HEK293 (cell line): ENCODE results near the gene GAK.

Experiments used
- CTCF ChIA-PET: fragments of 350-600 bp; formaldehyde crosslinking; extraction: SDS; loops from one replicate; lab custom pipeline; 2021; ENCODE audit warnings: antibody characterized with exemption; lab: Yijun Ruan, JAX
- POLR2A ChIA-PET: fragments of 300-600 bp; formaldehyde crosslinking; extraction: SDS; loops from one replicate; lab custom pipeline; 2020; ENCODE audit warnings: antibody characterized with exemption, inconsistent platforms; lab: Yijun Ruan, JAX
- H3K27ac ChIP-seq: fragments of 200-500 bp; sonication (Bioruptor generic); 2 replicates; pipeline ENCODE4 v1.5.1; 2014; ENCODE audit warnings: low read depth, low read length, control low read depth, inconsistent platforms; ENCODE audit errors: extremely low read depth
- H3K36me3 ChIP-seq, 2 experiments: fragments of 200-500 bp in 1 of 2; sonication (Bioruptor generic) in 1 of 2; 1 replicate in 1 of 2; 2 replicates in 1 of 2; pipeline ENCODE4 v1.5.1; 2014 to 2017; ENCODE audit warnings: inconsistent platforms in 2 of 2, low read length in 2 of 2; ENCODE audit not compliant: control insufficient read depth in 2 of 2, insufficient read depth in 1 of 2
- H3K4me1 ChIP-seq: fragments of 200-500 bp; sonication (Bioruptor generic); 2 replicates; pipeline ENCODE4 v1.5.1; 2014; ENCODE audit warnings: mild to moderate bottlenecking, low read length, inconsistent platforms; ENCODE audit not compliant: control insufficient read depth, insufficient read depth
- H3K4me3 ChIP-seq: 2 replicates; pipeline ENCODE4 v1.5.1; 2011; ENCODE audit warnings: low read depth, mild to moderate bottlenecking, control low read depth, low read length, moderate library complexity
- H3K9me3 ChIP-seq: fragments of 200-500 bp; sonication (Bioruptor generic); 2 replicates; pipeline ENCODE4 v1.5.1; 2014; ENCODE audit warnings: low read depth, low read length, inconsistent platforms; ENCODE audit not compliant: control insufficient read depth, insufficient read depth
- AEBP2 ChIP-seq: fragments of 450-650 bp; formaldehyde crosslinking; IDR thresholded peaks from 2 replicates; pipeline ENCODE4 v1.5.1; 2016; ENCODE audit warnings: missing biosample characterization, missing genetic modification characterization, borderline replicate concordance
- OSR2 ChIP-seq: fragments of 450-650 bp; formaldehyde crosslinking; IDR thresholded peaks from 2 replicates; pipeline ENCODE4 v1.5.1; 2016; ENCODE audit warnings: missing biosample characterization, missing genetic modification characterization
- SALL2 ChIP-seq: fragments of 450-650 bp; formaldehyde crosslinking; IDR thresholded peaks from 2 replicates; pipeline ENCODE4 v1.5.0; 2017; ENCODE audit warnings: missing biosample characterization, mild to moderate bottlenecking, missing genetic modification characterization, borderline replicate concordance
- SP7 ChIP-seq: fragments of 450-650 bp; formaldehyde crosslinking; IDR thresholded peaks from 2 replicates; pipeline ENCODE4 v1.5.1; 2016; ENCODE audit warnings: missing biosample characterization, missing genetic modification characterization
- TRIM28 ChIP-seq: IDR thresholded peaks from 2 replicates; pipeline ENCODE4 v1.6.1; 2011; ENCODE audit warnings: low read length, control low read depth, borderline replicate concordance
- ZBTB11 ChIP-seq: fragments of 450-650 bp; formaldehyde crosslinking; conservative IDR thresholded peaks from 2 replicates; pipeline ENCODE4 v1.5.1; 2016; ENCODE audit warnings: low read depth, missing biosample characterization, missing genetic modification characterization
- ZBTB26 ChIP-seq: fragments of 450-650 bp; formaldehyde crosslinking; optimal IDR thresholded peaks from 2 replicates; pipeline ENCODE3; 2016; ENCODE audit warnings: missing biosample characterization, mild to moderate bottlenecking, missing genetic modification characterization
- ZNF114 ChIP-seq: fragments of 450-650 bp; formaldehyde crosslinking; IDR thresholded peaks from 2 replicates; pipeline ENCODE4 v1.5.0; 2017; ENCODE audit warnings: missing biosample characterization, missing genetic modification characterization
- ZNF2 ChIP-seq: fragments of 450-650 bp; formaldehyde crosslinking; IDR thresholded peaks from 2 replicates; pipeline ENCODE4 v1.5.1; 2016; ENCODE audit warnings: missing biosample characterization, missing genetic modification characterization
- ZNF221 ChIP-seq: fragments of 450-650 bp; formaldehyde crosslinking; IDR thresholded peaks from 2 replicates; pipeline ENCODE4 v1.5.1; 2017; ENCODE audit warnings: missing biosample characterization, missing genetic modification characterization, borderline replicate concordance
- ZNF266 ChIP-seq: fragments of 450-650 bp; formaldehyde crosslinking; IDR thresholded peaks from 2 replicates; pipeline ENCODE4 v1.5.1; 2016; ENCODE audit warnings: missing biosample characterization, missing genetic modification characterization, low read depth
- ZNF488 ChIP-seq: fragments of 450-650 bp; formaldehyde crosslinking; IDR thresholded peaks from 2 replicates; pipeline ENCODE4 v1.5.1; 2016; ENCODE audit warnings: missing biosample characterization, missing genetic modification characterization
- ZNF548 ChIP-seq: fragments of 450-650 bp; formaldehyde crosslinking; IDR thresholded peaks from 2 replicates; pipeline ENCODE4 v1.5.1; 2016; ENCODE audit warnings: missing biosample characterization, missing genetic modification characterization
- ZNF571 ChIP-seq: fragments of 450-650 bp; formaldehyde crosslinking; IDR thresholded peaks from 2 replicates; pipeline ENCODE4 v1.5.0; 2017; ENCODE audit warnings: missing biosample characterization, missing genetic modification characterization
- ZNF610 ChIP-seq: fragments of 450-650 bp; formaldehyde crosslinking; IDR thresholded peaks from 2 replicates; pipeline ENCODE4 v1.5.1; 2016; ENCODE audit warnings: missing biosample characterization, missing genetic modification characterization, borderline replicate concordance
- ZNF670 ChIP-seq: fragments of 450-650 bp; formaldehyde crosslinking; IDR thresholded peaks from 2 replicates; pipeline ENCODE4 v1.5.1; 2016; ENCODE audit warnings: missing biosample characterization, missing genetic modification characterization, low read depth
- ZNF707 ChIP-seq: fragments of 450-650 bp; formaldehyde crosslinking; IDR thresholded peaks from 2 replicates; pipeline ENCODE4 v1.5.1; 2016; ENCODE audit warnings: missing biosample characterization, missing genetic modification characterization
- ZNF76 ChIP-seq: fragments of 450-650 bp; formaldehyde crosslinking; IDR thresholded peaks from 2 replicates; pipeline ENCODE4; 2016; ENCODE audit warnings: low read depth, missing biosample characterization, missing genetic modification characterization, borderline replicate concordance
- ZSCAN5A ChIP-seq: fragments of 450-650 bp; formaldehyde crosslinking; IDR thresholded peaks from 2 replicates; pipeline ENCODE4 v1.5.1; 2016; ENCODE audit warnings: missing biosample characterization, missing genetic modification characterization

GAK gene

GRCh38 chr4:865121-865465, 67.0 kb downstream of the GAK start:
- Histone ChIP-seq H3K4me3 (no peak overlapping the region), H3K36me3 (peaks cover 3 to 80% of the 10 kb centered on the region in 2 experiments; a peak in 2 of 3 replicates), H3K27ac (no peak overlapping the region), H3K9me3 (no peaks in the 10 kb centered on the region), H3K4me1 (no peaks in the 10 kb centered on the region)
- POLR2A ChIA-PET: no interaction called here
- TF ChIP-seq ZNF707 (tag by site-specific recombination): no peak
- TF ChIP-seq ZNF488 (tag by site-specific recombination): no peak
- TF ChIP-seq ZNF610 (tag by site-specific recombination): no peak
- TF ChIP-seq AEBP2 (tag by site-specific recombination): no peak
- no peak for TF ChIP-seq OSR2 (tag by site-specific recombination)
- TF ChIP-seq ZNF2 (tag by site-specific recombination): no peak
- TF ChIP-seq ZNF670 (tag by site-specific recombination): no peak
- no peak for TF ChIP-seq SALL2 (tag by site-specific recombination)
- no peak for TF ChIP-seq ZNF76 (tag by site-specific recombination)
- no peak for TF ChIP-seq ZBTB26 (tag by site-specific recombination)
- TF ChIP-seq SP7 (tag by site-specific recombination): no peak
- no peak for TF ChIP-seq TRIM28
- TF ChIP-seq ZBTB11 (tag by site-specific recombination): no peak
- TF ChIP-seq ZNF548 (tag by site-specific recombination): no peak
- no peak for TF ChIP-seq ZNF114 (tag by site-specific recombination)
- TF ChIP-seq ZSCAN5A (tag by site-specific recombination): no peak
- no peak for TF ChIP-seq ZNF571 (tag by site-specific recombination)
- no peak for TF ChIP-seq ZNF221 (tag by site-specific recombination)
- no peak for TF ChIP-seq ZNF266 (tag by site-specific recombination)
- CTCF ChIA-PET: no interaction called here
